Heart left ventricle (tissue), 13 donors: ENCODE measurements around the gene RANBP17.

Experiments used
- POLR2A ChIP-seq, 2 donors: fragments of 450-650 bp; IDR thresholded peaks; one replicate each; pipeline ENCODE4 v1.6.1; 2017; ENCODE audit warnings: antibody characterized with exemption in 2 of 2, mild to moderate bottlenecking in 2 of 2, moderate library complexity in 2 of 2
- TF ChIP-seq, protein P1 (sequence below), 12 donors: fragments of 200-600 bp; sonication (generic) in 4 of 12; IDR thresholded peaks; one replicate each; pipeline versions ENCODE4 v1.5.0 to v1.8.0; 2018 to 2022; ENCODE audit warnings: antibody characterized with exemption in 12 of 12, mild to moderate bottlenecking in 5 of 12
- donor health status: ischemic (EF 13 %, LVEDD 7.1; RV severe dilation, severe dysfunction).
- donor health status: DM: no; HTN: yes; CAD: no.
- donor health status: DM: no; HTN: no; CAD: no.
- donor health status: ischemic (EF 25% LVEDD 6.9; RV normal size, moderate dysfunction).
- donor health status: ischemic (EF 25% LVEDD 5.7; RV mildly dilated, moderate dysfunction).
- donor health status: ischemic (EF 35%, LVEDD 5.7; RV mildly dilated, moderate dysfunction).
- donor health status: nonischemic (EF 11% LVEDD 7.7; RV severe dilation, severe dysfunction).
- donor health status: DM: yes; HTN: yes; CAD: no.
- donor health status: PGD.
- donor health status: ischemic (EF 29% LVEDD 5.4; RV normal size, mild dysfunction).
- donor health status: nonischemic (EF 23%, LVEDD 6.1; RV moderate dilation, normal function).

DNA sequence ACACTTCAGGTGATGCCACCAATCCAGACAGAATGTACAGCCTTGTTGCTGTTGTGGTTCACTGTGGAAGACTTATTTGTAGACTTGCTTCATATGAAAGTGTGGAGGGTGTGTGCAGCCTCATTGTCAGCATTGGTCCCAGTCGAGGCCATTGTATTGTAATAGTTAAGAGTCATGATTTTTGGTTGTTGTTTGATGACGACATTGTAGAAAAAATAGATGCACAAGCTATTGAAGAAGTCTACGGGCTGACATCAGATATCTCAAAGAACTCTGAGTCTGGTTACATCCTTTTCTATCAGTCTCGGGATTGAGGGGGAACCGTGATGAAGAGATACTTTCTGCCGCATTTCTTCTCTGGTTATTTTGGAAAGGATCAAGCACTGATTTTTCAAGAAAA is 390.9 kb downstream of the RANBP17 start:
- TF ChIP-seq, protein P1, sequence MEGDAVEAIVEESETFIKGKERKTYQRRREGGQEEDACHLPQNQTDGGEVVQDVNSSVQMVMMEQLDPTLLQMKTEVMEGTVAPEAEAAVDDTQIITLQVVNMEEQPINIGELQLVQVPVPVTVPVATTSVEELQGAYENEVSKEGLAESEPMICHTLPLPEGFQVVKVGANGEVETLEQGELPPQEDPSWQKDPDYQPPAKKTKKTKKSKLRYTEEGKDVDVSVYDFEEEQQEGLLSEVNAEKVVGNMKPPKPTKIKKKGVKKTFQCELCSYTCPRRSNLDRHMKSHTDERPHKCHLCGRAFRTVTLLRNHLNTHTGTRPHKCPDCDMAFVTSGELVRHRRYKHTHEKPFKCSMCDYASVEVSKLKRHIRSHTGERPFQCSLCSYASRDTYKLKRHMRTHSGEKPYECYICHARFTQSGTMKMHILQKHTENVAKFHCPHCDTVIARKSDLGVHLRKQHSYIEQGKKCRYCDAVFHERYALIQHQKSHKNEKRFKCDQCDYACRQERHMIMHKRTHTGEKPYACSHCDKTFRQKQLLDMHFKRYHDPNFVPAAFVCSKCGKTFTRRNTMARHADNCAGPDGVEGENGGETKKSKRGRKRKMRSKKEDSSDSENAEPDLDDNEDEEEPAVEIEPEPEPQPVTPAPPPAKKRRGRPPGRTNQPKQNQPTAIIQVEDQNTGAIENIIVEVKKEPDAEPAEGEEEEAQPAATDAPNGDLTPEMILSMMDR (IDR thresholded peaks at IDR 0.05) = no peak
- no peak for TF ChIP-seq POLR2A (IDR thresholded peaks at IDR 0.05)
